Stimulated activated CD4-positive, alpha-beta T cell treated with anti-CD3 and anti-CD28 coated beads, TNF-alpha, amount 100 ng/mL, for 24 hours (primary cell): ENCODE results near the gene FPR1.
"Not testable (repeated sequence)": the region's sequence is repeated elsewhere in the genome, so short reads cannot be mapped to it uniquely, and the experiment has no call there.

Experiments used
- DNase-seq, 3 experiments: peaks; one replicate each; pipeline ENCODE4 v3.0.0-alpha.2; 2020; ENCODE audit warnings: low read depth in 3 of 3

The FPR1 gene

GRCh38 chr19:51779181-51779580 is 27.5 kb upstream of the FPR1 start:
- DNase-seq: no peak

GRCh38 chr19:51777570-51778462 is 26.1 kb upstream of the FPR1 start:
- DNase-seq: peak; percentile 4 to 30 (median 23)

GRCh38 chr19:51776561-51776960 is 24.9 kb upstream of the FPR1 start:
- not testable (repeated sequence) for DNase-seq

- no peak for DNase-seq
Observed at GRCh38 chr19:51772977-51773376, 21.3 kb upstream of the FPR1 start.

- no peak for DNase-seq
Observed at GRCh38 chr19:51771376-51772130, 19.9 kb upstream of the FPR1 start.

GRCh38 chr19:51766461-51766860 is 14.8 kb upstream of the FPR1 start:
- no peak for DNase-seq

- no peak for DNase-seq
Observed at GRCh38 chr19:51765086-51765485, 13.4 kb upstream of the FPR1 start.

- no peak for DNase-seq
Observed at GRCh38 chr19:51761696-51762095, 10.0 kb upstream of the FPR1 start.

- no peak for DNase-seq
Observed at GRCh38 chr19:51760697-51761356, 9.1 kb upstream of the FPR1 start, which contains the start of gene FPR2. Gene FPR2 (plus strand): TSS chr19:51761180. CDS start chr19:51768659, 7,479 bp downstream.

GRCh38 chr19:51755571-51755970 is 3.9 kb upstream of the FPR1 start:
- no peak for DNase-seq

GRCh38 chr19:51754770-51755169 is 3.1 kb upstream of the FPR1 start:
- DNase-seq: no peak

GRCh38 chr19:51754109-51754508 is 2.4 kb upstream of the FPR1 start:
- DNase-seq: no peak

- DNase-seq: no peak
Observed at GRCh38 chr19:51750400-51751094, 1.1 kb downstream of the FPR1 start.

- DNase-seq: no peak
Observed at GRCh38 chr19:51749979-51750378, 1.7 kb downstream of the FPR1 start.

- DNase-seq: no peak
Observed at GRCh38 chr19:51746731-51747130, 4.9 kb downstream of the FPR1 start.

GRCh38 chr19:51743405-51743804 is 8.3 kb downstream of the FPR1 start:
- DNase-seq: no peak

GRCh38 chr19:51742789-51743188 is 8.9 kb downstream of the FPR1 start:
- no peak for DNase-seq

GRCh38 chr19:51740356-51740755 is 11.3 kb downstream of the FPR1 start:
- DNase-seq: no peak

GRCh38 chr19:51739466-51740213 is 12.0 kb downstream of the FPR1 start:
- no peak for DNase-seq

- DNase-seq: not testable (repeated sequence)
Observed at GRCh38 chr19:51738523-51738922, 13.2 kb downstream of the FPR1 start.

- no peak for DNase-seq
Observed at GRCh38 chr19:51737924-51738323, 13.8 kb downstream of the FPR1 start.
